ENCODE measurements around the gene NHS. TPM values are rescaled to one million over a fixed set of nuclear protein-coding genes. Genes with fewer than 3 reads are reported as not detected.

The NHS gene
- total RNA-seq, 1 experiment from 2014 or later = 2.4 TPM

DNA sequence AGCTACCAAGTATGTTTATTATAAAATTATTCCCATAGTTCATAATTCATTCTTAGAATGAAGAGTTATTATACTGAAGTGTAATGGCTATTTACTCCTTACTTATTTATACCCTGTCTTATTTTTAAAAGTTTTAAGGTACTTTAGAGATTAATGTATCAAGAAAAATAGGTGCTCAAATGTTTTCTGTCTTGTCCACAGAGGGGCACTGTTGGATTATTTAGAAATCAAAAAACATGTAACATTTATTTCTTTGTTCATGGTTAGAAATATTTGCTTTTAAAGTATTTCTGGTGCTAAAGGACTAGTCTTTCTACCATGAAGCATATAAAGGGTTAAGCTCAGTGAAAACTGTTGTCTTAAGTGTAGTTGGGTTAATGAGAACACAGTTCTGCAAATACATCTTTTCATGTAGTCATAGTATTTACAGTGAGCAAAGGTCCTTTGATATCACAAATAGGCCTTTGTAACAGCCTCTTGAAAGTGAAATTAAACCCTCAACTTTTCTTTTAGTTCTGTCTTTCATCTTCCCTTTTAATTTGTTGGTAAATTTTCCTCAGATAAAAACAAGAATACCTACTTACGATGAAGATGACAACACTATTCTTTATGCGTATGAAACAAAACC, 370.0 kb downstream of the NHS start:
- in situ Hi-C loops (cut with HindIII; ENCODE audit: low pct_unique_long_range_greater_than_20kb, low sequenced_read_pairs) = no loop called here
- no peak for DNase-seq (ENCODE audit: low read depth)

DNA sequence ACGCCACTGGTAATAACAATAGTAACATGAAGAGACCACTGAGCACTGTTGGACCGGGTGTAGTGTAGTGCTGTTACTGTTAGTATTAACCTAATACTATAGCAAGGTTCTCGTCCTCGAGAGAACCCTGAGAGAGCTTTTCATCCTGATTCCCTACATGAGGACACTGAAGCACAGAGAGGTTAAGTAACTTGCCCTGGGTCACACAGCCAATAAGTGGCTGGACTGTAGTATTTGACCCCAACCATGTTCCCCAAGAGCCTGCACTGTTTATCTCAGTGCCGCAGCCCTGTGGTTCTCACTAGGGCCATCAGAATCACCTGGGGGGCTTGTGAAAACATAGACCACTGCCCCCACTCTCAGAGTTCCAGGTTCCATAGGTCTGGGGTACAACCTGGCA, 372.7 kb downstream of the NHS start:
- DNase-seq (ENCODE audit: low read depth) = no peak
- in situ Hi-C loops (cut with HindIII; ENCODE audit: low pct_unique_long_range_greater_than_20kb, low sequenced_read_pairs) = no loop called here

DNA sequence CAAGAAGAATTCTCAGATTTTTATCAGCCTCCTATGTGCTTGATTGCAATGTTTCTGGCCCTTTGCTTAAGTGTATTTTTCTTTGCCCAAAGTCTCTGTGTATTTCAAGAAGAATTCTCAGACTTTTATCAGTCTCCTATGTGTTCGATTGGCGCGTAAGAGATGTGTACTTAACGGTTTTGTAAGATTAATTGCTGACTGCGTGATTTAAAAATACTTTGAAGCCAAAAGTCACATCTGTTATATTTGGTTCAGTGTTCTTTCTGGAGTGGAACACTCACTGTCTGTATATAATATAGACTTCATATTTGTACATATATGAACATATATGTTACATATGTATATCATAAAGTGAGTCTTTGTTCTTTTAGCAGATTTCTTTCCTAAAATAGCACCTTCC, 373.7 kb downstream of the NHS start:
- in situ Hi-C loops (cut with HindIII; ENCODE audit: low pct_unique_long_range_greater_than_20kb, low sequenced_read_pairs) = no loop called here
- DNase-seq (ENCODE audit: low read depth) = no peak

DNA sequence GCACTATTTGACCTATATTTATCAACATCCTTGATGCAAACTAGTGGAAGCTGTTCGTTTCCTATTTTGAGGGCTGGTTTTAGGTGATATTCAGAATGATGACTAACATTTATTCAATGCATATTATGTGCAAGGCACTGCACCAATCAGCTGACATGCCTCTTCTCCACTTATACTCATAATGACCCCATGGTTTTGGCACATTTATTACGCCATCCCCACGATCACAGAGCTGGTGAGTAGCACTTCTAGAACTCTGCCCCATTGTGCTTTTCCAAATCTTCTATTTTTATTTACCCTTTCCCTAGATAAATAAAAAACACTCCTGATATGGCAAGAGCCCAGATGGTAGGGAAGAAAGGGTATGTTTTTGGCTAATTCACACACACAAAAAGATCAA, 375.4 kb downstream of the NHS start:
- DNase-seq (ENCODE audit: low read depth) = no peak
- in situ Hi-C loops (cut with HindIII; ENCODE audit: low pct_unique_long_range_greater_than_20kb, low sequenced_read_pairs) = no loop called here

DNA sequence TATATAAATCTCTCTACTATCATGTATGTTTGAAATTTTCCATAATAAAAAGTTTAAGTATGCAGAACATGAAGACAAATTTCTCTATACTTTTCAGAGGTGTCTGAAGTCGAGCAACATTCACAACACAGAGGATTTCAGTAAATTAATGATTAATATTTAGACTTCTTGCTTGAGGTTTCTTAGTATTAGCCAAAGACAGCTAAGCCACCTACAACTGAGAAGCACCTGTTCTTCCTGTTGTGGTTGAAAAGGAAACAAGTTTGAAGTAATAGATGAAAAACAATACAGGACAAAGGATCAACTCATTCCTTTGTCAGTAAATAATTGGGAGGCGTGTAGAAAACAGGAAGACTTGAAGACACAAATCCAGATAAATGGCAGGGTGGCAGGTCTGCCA, 383.4 kb downstream of the NHS start:
- no peak for DNase-seq (ENCODE audit: low read depth)
- in situ Hi-C loops (cut with HindIII; ENCODE audit: low pct_unique_long_range_greater_than_20kb, low sequenced_read_pairs) = no loop called here

DNA sequence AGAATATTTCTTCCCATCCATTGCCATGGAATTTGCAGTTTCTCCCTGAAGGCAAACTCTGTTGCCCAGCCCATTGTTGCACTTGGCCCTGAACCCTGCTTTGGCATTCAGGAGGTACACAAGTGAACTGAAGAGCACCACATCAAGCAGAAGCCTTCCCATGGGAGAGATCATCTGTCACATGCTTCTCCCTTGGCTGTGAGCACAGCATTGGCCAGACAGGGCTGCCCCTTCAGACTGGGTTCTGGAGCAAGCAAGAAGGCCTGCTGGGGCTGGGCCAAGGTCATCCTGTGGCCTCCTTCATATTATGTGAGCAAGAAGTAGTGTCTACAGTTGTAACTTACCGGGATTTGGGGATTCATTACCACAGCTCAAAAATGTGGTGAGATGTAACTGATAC, 385.0 kb downstream of the NHS start:
- in situ Hi-C loops (cut with HindIII; ENCODE audit: low pct_unique_long_range_greater_than_20kb, low sequenced_read_pairs) = no loop called here
- no peak for DNase-seq (ENCODE audit: low read depth)

DNA sequence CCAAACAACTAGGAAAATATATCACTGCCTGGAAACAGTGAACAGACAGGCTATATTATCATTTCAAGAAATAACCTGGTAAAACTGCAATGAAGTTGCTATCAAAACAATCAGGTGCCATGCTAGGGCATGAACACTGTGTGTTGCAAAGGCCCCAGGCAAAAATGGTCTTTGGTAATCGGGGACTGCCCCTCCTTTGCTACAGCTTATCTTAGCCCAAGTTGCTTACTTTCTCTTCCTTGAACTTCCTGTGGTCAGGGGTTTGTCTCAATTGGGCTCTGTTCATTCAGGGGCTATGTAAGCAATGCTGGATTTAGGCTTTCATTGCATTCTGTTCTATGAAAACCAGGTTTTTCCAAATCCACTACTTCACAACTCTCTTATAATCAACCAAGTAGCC, 392.7 kb downstream of the NHS start:
- in situ Hi-C loops (cut with HindIII; ENCODE audit: low pct_unique_long_range_greater_than_20kb, low sequenced_read_pairs) = no loop called here

DNA sequence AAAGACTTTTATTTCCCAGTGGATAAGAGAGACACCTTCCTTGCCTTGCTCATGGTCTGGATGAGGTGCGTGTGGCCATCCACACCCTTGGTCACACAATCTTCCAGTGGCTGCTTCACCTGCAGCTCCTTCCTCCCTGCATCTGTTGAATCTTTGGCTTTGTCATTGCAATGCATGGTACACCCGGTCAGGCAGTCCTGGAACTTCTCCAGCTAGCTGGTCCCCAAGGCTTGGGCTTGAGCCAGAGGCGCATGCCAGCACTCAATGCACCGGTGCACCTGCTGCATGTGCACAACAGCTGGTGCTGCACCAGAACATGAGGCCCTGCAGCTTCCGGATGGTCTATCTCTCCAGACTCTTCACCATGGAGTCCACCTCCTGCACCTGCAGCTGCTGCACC, 394.0 kb downstream of the NHS start:
- DNase-seq (ENCODE audit: low read depth) = no peak
- in situ Hi-C loops (cut with HindIII; ENCODE audit: low pct_unique_long_range_greater_than_20kb, low sequenced_read_pairs) = no loop called here

More for the DNA sequence above, 392.7 kb downstream of the NHS start:
- DNase-seq (ENCODE audit: low read depth) = no peak

DNA sequence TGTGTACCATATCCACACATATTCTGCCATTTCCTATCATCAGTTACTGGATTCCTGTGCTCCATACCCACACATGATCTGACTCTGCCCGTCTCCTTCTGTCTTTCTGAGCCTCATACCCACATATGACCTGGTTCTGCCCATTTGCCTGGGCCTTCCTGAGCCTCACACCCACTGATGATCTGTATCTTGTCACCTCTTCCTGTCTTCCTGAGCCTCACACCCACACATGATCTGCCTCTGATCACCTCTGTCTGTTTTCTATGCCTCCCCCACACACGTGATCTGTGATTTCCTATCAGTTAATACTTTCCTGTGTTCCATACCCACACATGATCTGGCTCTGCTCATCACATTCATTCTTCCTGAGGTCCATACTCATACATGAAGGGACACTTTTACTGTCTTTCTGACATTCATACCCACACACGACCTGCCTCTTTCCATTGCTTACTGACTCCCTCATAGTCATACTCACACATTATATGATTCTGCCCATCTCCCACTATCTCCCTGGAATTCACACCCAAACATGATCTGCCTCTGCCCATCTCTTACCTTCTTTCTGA, 394.8 kb downstream of the NHS start:
- in situ Hi-C loops (cut with HindIII; ENCODE audit: low pct_unique_long_range_greater_than_20kb, low sequenced_read_pairs) = no loop called here
- no peak for DNase-seq (ENCODE audit: low read depth)

DNA sequence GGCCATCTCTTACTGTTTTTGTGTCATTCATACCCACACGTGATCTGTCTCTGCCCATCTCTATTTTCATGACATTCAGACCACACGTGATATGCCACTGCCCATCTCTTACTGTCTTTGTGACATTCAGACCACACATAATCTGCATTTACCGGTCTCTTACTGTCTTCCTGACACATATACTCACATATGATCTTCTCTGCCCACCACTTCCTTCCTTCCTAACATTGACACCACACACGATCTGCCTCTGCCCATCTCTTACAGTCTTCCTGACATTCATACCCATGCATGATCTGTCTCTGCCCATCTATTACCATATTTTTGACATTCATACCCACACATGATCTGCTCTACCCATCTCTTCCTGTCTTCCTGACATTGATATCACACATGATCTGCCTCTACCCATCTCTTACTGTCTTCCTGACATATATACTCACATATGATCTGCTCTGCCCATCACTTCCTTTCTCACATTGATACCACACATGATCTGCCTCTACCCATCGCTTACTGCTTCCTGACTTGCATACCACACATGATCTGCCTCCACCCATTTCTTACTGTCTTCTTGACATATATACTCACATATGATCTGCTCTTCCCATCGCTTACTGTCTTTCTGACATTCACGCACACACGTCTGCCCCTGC, 398.3 kb downstream of the NHS start:
- in situ Hi-C loops (cut with HindIII; ENCODE audit: low pct_unique_long_range_greater_than_20kb, low sequenced_read_pairs) = no loop called here
- no peak for DNase-seq (ENCODE audit: low read depth)

DNA sequence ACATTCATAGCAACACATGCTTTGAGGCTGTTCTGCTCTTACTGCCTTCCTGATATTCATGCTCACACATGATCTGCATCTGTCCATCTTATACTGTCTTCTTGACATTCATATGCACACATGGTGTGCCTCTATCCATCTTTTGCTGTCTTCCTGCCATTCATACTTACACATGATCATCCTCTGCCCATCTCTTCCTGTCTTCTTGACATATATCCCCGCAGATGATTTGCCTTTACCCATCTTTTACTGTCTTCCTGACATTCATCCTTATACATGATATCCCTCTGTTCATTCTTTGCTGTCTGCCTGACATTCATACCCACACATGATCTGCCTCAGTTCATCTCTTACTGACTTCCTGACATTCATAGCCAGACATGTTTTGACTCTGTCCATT, 399.1 kb downstream of the NHS start:
- in situ Hi-C loops (cut with HindIII; ENCODE audit: low pct_unique_long_range_greater_than_20kb, low sequenced_read_pairs) = no loop called here
- no peak for DNase-seq (ENCODE audit: low read depth)

DNA sequence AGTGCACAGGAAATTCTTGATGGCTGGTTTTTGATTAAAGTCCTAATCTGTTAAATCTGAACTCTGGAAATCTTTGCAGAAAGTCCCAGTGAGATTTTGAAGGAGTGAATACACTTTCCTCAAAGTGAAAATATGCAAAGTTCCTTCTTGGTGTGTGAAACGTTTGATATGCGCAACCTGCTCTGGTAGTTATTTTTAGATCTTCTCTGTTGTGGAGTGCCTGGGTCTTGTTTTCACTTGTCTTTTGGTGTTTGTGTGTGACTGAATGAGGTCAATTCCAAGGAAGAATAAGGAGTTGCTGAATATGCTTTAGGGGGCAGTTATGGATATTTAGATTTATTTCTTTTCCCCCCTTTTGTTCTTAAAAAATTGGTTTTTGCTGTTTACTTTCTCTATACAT, 404.0 kb downstream of the NHS start:
- in situ Hi-C loops (cut with HindIII; ENCODE audit: low pct_unique_long_range_greater_than_20kb, low sequenced_read_pairs) = no loop called here
- DNase-seq (ENCODE audit: low read depth) = no peak

DNA sequence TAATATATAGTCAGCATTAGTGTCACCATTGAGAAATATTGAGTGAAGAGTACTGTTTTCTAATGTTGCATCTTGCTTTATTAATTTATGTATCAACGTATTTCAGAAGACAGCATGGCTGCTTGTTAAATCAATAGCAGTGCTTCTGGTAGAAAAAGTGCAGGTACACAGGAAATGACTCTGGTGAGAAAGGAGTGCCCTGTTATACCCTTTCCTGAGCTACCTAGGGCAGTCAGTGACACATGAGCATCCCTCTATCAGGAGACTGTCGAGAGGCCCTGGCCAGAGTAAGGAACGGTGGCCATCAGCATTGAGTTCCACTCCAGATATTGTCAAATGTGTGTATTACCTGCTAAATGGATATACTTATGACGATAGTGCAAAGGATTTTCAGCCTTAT, 404.4 kb downstream of the NHS start:
- in situ Hi-C loops (cut with HindIII; ENCODE audit: low pct_unique_long_range_greater_than_20kb, low sequenced_read_pairs) = no loop called here

More for the DNA sequence above, 404.4 kb downstream of the NHS start:
- DNase-seq (ENCODE audit: low read depth) = no peak
